ENCODE results near the gene MAML2. TPM values are rescaled to one million over a fixed set of nuclear protein-coding genes. Genes with fewer than 3 reads are reported as not detected.

Gene MAML2
- total RNA-seq, 3 donors from 2014 or later (not counting 1 experiment from before 2014, with no cell fraction given): 14.2 to 20.5 (median 16.1) TPM

- WGBS (ENCODE audit: insufficient coverage): 74% methylated on average over 9 of the region's 9 CpGs
- Histone ChIP-seq H3K27ac (ENCODE audit: low read length) (no peak overlapping the region), H3K4me1 (ENCODE audit: control insufficient read depth, insufficient read depth, low read length) (peaks cover 16% of the 10 kb centered on the region), H3K27me3 (ENCODE audit: control insufficient read depth, insufficient read depth, low read length) (no peaks in the 10 kb centered on the region), H3K4me3 (ENCODE audit: low read length) (no peak overlapping the region), H3K36me3 (ENCODE audit: control insufficient read depth, insufficient read depth, low read length) (no peaks in the 10 kb centered on the region), H3K9me3 (ENCODE audit: control insufficient read depth, insufficient read depth, low read length) (no peaks in the 10 kb centered on the region)
- Mint-ChIP-seq H3K9me3 (no peaks in the 10 kb centered on the region), H3K4me3 (no peak overlapping the region), H3K27ac (peak overlapping the region; percentile 67 to 83), H3K36me3 (no peaks in the 10 kb centered on the region), H3K27me3 (ENCODE audit: low read depth in 2 of 2) (no peaks in the 10 kb centered on the region), H3K4me1 (peaks cover 23 to 32% of the 10 kb centered on the region in 2 donors)
- ATAC-seq: peak in 2 of 3 donors; percentile 26 to 40
- intact Hi-C loops (cut with micrococcal nuclease): no loop called here
- TF ChIP-seq CTCF (IDR thresholded peaks at IDR 0.05): no peak
- DNase-seq: peak in 1 of 2 donors; percentile 28
These were observed 187.2 kb downstream of the MAML2 start for GRCh38 chr11:96155627-96156378.

- no peaks in the 10 kb centered on the region for H3K27me3 ChIP-seq (ENCODE audit: control insufficient read depth, insufficient read depth, low read length)
- Mint-ChIP-seq H3K27me3 (ENCODE audit: low read depth in 2 of 2) (no peaks in the 10 kb centered on the region), H3K9me3 (no peaks in the 10 kb centered on the region), H3K4me1 (peaks cover 23 to 32% of the 10 kb centered on the region in 2 donors), H3K27ac (no peak overlapping the region), H3K4me3 (no peak overlapping the region), H3K36me3 (no peaks in the 10 kb centered on the region)
- no peaks in the 10 kb centered on the region for H3K9me3 ChIP-seq (ENCODE audit: control insufficient read depth, insufficient read depth, low read length)
- intact Hi-C loops (cut with micrococcal nuclease): no loop called here
- H3K4me1 ChIP-seq (ENCODE audit: control insufficient read depth, insufficient read depth, low read length): peaks cover 16% of the 10 kb centered on the region
- DNase-seq (no peak), ATAC-seq (no peak)
- WGBS (ENCODE audit: insufficient coverage): 99% methylated on average over 5 of the region's 7 CpGs
- H3K4me3 ChIP-seq (ENCODE audit: low read length): no peak overlapping the region
- H3K27ac ChIP-seq (ENCODE audit: low read length): no peak overlapping the region
- no peaks in the 10 kb centered on the region for H3K36me3 ChIP-seq (ENCODE audit: control insufficient read depth, insufficient read depth, low read length)
- no peak for TF ChIP-seq CTCF (IDR thresholded peaks at IDR 0.05)
These were observed 188.0 kb downstream of the MAML2 start for GRCh38 chr11:96154802-96155520.

GRCh38 chr11:96152623-96153022, 190.4 kb downstream of the MAML2 start:
- ATAC-seq: no peak
- Mint-ChIP-seq H3K9me3 (no peaks in the 10 kb centered on the region), H3K4me3 (no peak overlapping the region), H3K27ac (no peak overlapping the region), H3K27me3 (ENCODE audit: low read depth in 2 of 2) (no peaks in the 10 kb centered on the region), H3K36me3 (no peaks in the 10 kb centered on the region), H3K4me1 (peaks cover 23 to 24% of the 10 kb centered on the region in 2 donors)
- DNase-seq: no peak
- WGBS (ENCODE audit: insufficient coverage): 92% methylated on average over 1 of the region's 1 CpG
- Histone ChIP-seq H3K4me1 (ENCODE audit: control insufficient read depth, insufficient read depth, low read length) (peaks cover 16% of the 10 kb centered on the region), H3K27ac (ENCODE audit: low read length) (no peak overlapping the region), H3K9me3 (ENCODE audit: control insufficient read depth, insufficient read depth, low read length) (no peaks in the 10 kb centered on the region), H3K36me3 (ENCODE audit: control insufficient read depth, insufficient read depth, low read length) (no peaks in the 10 kb centered on the region), H3K27me3 (ENCODE audit: control insufficient read depth, insufficient read depth, low read length) (no peaks in the 10 kb centered on the region), H3K4me3 (ENCODE audit: low read length) (no peak overlapping the region)
- intact Hi-C loops (cut with micrococcal nuclease): no loop called here
- no peak for TF ChIP-seq CTCF (IDR thresholded peaks at IDR 0.05)
